NT2/D1 (cell line): ENCODE data around the gene XK.

Experiments
- SUZ12 ChIP-seq: IDR thresholded peaks from 2 replicates; pipeline ENCODE4 v1.6.1; 2011; ENCODE audit not compliant: insufficient read length, insufficient read depth; ENCODE audit errors: extremely low read depth
- YY1 ChIP-seq: IDR thresholded peaks from 2 replicates; pipeline ENCODE4 v1.6.1; 2011; ENCODE audit not compliant: insufficient read length, insufficient read depth
- ZNF274 ChIP-seq: IDR thresholded peaks from 2 replicates; pipeline ENCODE4 v1.6.1; 2011; ENCODE audit warnings: mild to moderate bottlenecking, low read depth, low read length

- TF ChIP-seq YY1: no peak
- TF ChIP-seq SUZ12: no peak
- TF ChIP-seq ZNF274: no peak
These were observed 40.8 kb downstream of the XK start for GRCh38 chrX:37726346-37726745.
